OCI-LY7 (cell line): ENCODE data around the gene VSNL1. TPM values are rescaled to one million over a fixed set of nuclear protein-coding genes. Genes with fewer than 3 reads are reported as not detected.

Source experiments
- BruUV-seq: library from RNA; stranded (reverse); fragments of 400-500 nt; replicated peaks from 2 replicates; lab custom pipeline; 2021; lab: Mats Ljungman, UMichigan
- CTCF ChIA-PET: fragments of 300-600 bp; sonication (Branson Sonifier 250); formaldehyde crosslinking; loops from one replicate; lab custom pipeline; 2022; ENCODE audit warnings: antibody characterized with exemption; ENCODE audit not compliant: unreplicated experiment; lab: Charles Lee
- POLR2A ChIA-PET: fragments of 300-600 bp; sonication (Branson Sonifier 250); formaldehyde crosslinking; loops from one replicate; lab custom pipeline; 2022; ENCODE audit warnings: antibody characterized with exemption; lab: Charles Lee
- DNase-seq: peaks from one replicate; pipeline ENCODE4 v3.0.0-alpha.2; 2015; ENCODE audit warnings: low spot score
- H2AFZ ChIP-seq: fragments of 200-600 bp; sonication (generic), shearing (Covaris generic); 2 replicates; pipeline ENCODE4 v1.6.1; 2014; ENCODE audit warnings: mild to moderate bottlenecking, antibody characterized with exemption, low read length, moderate library complexity
- H3K27ac ChIP-seq: fragments of 200-600 bp; sonication (generic); 2 replicates; pipeline ENCODE4 v1.5.1; 2014; ENCODE audit warnings: mixed run types, low read depth, mild to moderate bottlenecking, moderate library complexity, low read length, inconsistent platforms; ENCODE audit not compliant: poor library complexity, severe bottlenecking
- H3K36me3 ChIP-seq: fragments of 200-600 bp; sonication (generic); 2 replicates; pipeline ENCODE4 v1.6.1; 2014; ENCODE audit warnings: mild to moderate bottlenecking, antibody characterized with exemption, low read length, moderate library complexity, mixed read lengths; ENCODE audit not compliant: insufficient read depth
- H3K4me1 ChIP-seq: fragments of 200-600 bp; sonication (generic); 2 replicates; pipeline ENCODE4 v1.5.1; 2014; ENCODE audit warnings: mild to moderate bottlenecking, low read length; ENCODE audit not compliant: insufficient read depth, poor library complexity, severe bottlenecking
- H3K4me2 ChIP-seq: fragments of 200-600 bp; sonication (generic); 2 replicates; pipeline ENCODE4 v1.6.1; 2014; ENCODE audit warnings: mild to moderate bottlenecking, low read length
- H3K4me3 ChIP-seq: fragments of 200-600 bp; sonication (generic); 2 replicates; pipeline ENCODE4 v1.5.1; 2014; ENCODE audit warnings: mild to moderate bottlenecking, low read depth, low read length; ENCODE audit not compliant: poor library complexity, severe bottlenecking
- H3K79me2 ChIP-seq: fragments of 200-600 bp; sonication (generic); 2 replicates; pipeline ENCODE4 v1.6.1; 2016; ENCODE audit warnings: low read depth, mild to moderate bottlenecking, low read length, moderate library complexity, mixed read lengths; ENCODE audit not compliant: insufficient read depth
- H3K9me2 ChIP-seq: fragments of 200-600 bp; sonication (generic); 2 replicates; pipeline ENCODE4 v1.6.1; 2016; ENCODE audit warnings: mild to moderate bottlenecking, low read length, mixed read lengths; ENCODE audit not compliant: insufficient read depth
- H3K9me3 ChIP-seq: fragments of 200-600 bp; sonication (generic); 2 replicates; pipeline ENCODE4 v1.6.1; 2014; ENCODE audit warnings: mild to moderate bottlenecking, mixed run types, low read length, mixed read lengths
- H4K20me1 ChIP-seq: fragments of 200-600 bp; sonication (generic); 2 replicates; pipeline ENCODE4 v1.6.1; 2014; ENCODE audit warnings: mild to moderate bottlenecking, antibody characterized with exemption, low read length, moderate library complexity, mixed read lengths; ENCODE audit not compliant: insufficient read depth
- CTCF ChIP-seq: fragments of 200-600 bp; sonication (generic); conservative IDR thresholded peaks from 2 replicates; pipeline ENCODE4 v1.5.1; 2014; ENCODE audit warnings: mild to moderate bottlenecking, antibody characterized with exemption, low read length, moderate library complexity, mixed read lengths
- EZH2phosphoT487 ChIP-seq: fragments of 200-600 bp; sonication (generic); IDR thresholded peaks from 2 replicates; pipeline ENCODE4 v1.6.1; 2018; ENCODE audit warnings: low read depth, borderline replicate concordance, mild to moderate bottlenecking, mixed run types, antibody characterized with exemption, low read length, moderate library complexity, mixed read lengths
- intact Hi-C: fragments of 100-400 bp; cut with micrococcal nuclease; formaldehyde crosslinking; loops from one replicate; pipeline ENCODE4 v1.10.0; 2022; ENCODE audit not compliant: unreplicated experiment
- total RNA-seq, 2 experiments: library from RNA; depleted of rRNA in 1 of 2; stranded (reverse); fragments of >200 nt in 1 of 2; shearing (Covaris generic) in 1 of 2; gene quantifications; 2 replicates each; pipeline ENCODE4 v1.2.3, GENCODE V29; 2014 to 2022

VSNL1 gene
- total RNA-seq, 2 experiments from 2014 or later = not detected

GRCh38 chr2:17690776-17691175 is 150.3 kb downstream of the VSNL1 start:
- no peaks in the 10 kb centered on the region for H4K20me1 ChIP-seq
- intact Hi-C loops = no loop called here
- no peak for DNase-seq
- no peaks in the 10 kb centered on the region for H3K9me2 ChIP-seq
- TF ChIP-seq EZH2phosphoT487 = no peak
- TF ChIP-seq CTCF = no peak
- H3K27ac ChIP-seq = no peak overlapping the region
- H3K36me3 ChIP-seq = peaks cover 84% of the 10 kb centered on the region
- no TSS peak for BruUV-seq
- H2AFZ ChIP-seq = no peak overlapping the region
- H3K4me2 ChIP-seq = no peak overlapping the region
- H3K4me1 ChIP-seq = no peaks in the 10 kb centered on the region
- POLR2A ChIA-PET = interaction anchor here (0.6 to 1.5 kb wide), 3 partner anchors 9 to 387 kb away, joined by 3 read pairs; no protein-coding TSS in a partner anchor
- CTCF ChIA-PET = no interaction called here
- H3K4me3 ChIP-seq = no peak overlapping the region
- H3K79me2 ChIP-seq = no peaks in the 10 kb centered on the region
- H3K9me3 ChIP-seq = 0 out of 2 replicates have a peak, but pooled peaks cover 5% of the 10 kb centered on the region

Other genes with a start within 250 kb of the VSNL1 start
- gene RAD51AP2, start 22.3 kb upstream of the VSNL1 start, total RNA-seq (2014; rRNA removed; shearing (Covaris generic)) = 0.05 and 0.35 TPM in 2 replicates
- gene RAD51AP2, start 22.3 kb upstream of the VSNL1 start, total RNA-seq (2022) = 0.09 TPM in 1 of 2 replicates, not detected in the other
- 37.0 and 48.9 TPM in 2 replicates for gene SMC6, start 213.1 kb downstream of the VSNL1 start, total RNA-seq (2014; rRNA removed; shearing (Covaris generic))
- gene SMC6, start 213.1 kb downstream of the VSNL1 start, total RNA-seq (2022) = 62.4 and 70.7 TPM in 2 replicates
- gene GEN1, start 213.4 kb downstream of the VSNL1 start, total RNA-seq (2014; rRNA removed; shearing (Covaris generic)) = 37.6 and 52.5 TPM in 2 replicates
- 101 and 112 TPM in 2 replicates for gene GEN1, start 213.4 kb downstream of the VSNL1 start, total RNA-seq (2022)